ENCODE measurements around the gene SUPT4H1. TPM values are rescaled to one million over a fixed set of nuclear protein-coding genes. Genes with fewer than 3 reads are reported as not detected.

Gene SUPT4H1
- total RNA-seq, 1 experiment from 2014 or later, result 70.9 TPM

GRCh38 chr17:58301504-58302150 is 50.4 kb downstream of the SUPT4H1 start:
- no peak for DNase-seq
- H3K27me3 ChIP-seq (replicated peaks; ENCODE audit: control insufficient read depth, insufficient read depth, low read length), result no peaks in the 10 kb centered on the region
- H3K9me3 ChIP-seq, result no peaks in the 10 kb centered on the region
- CTCF ChIA-PET, result interaction anchor here (0.9 kb wide), 1 partner anchor 16 kb away, joined by 3 read pairs; no protein-coding TSS in a partner anchor
- no peaks in the 10 kb centered on the region for H3K9me3 Mint-ChIP-seq (ENCODE audit: unreplicated experiment)
- no peak overlapping the region for H3K4me3 Mint-ChIP-seq (ENCODE audit: unreplicated experiment)
- no peak for TF ChIP-seq CTCF (IDR thresholded peaks at IDR 0.05; ENCODE audit: insufficient read depth in 1 of 2, low read depth in 1 of 2, low read length in 1 of 2, severe bottlenecking in 1 of 2, unreplicated experiment in 1 of 2)
- H3K4me3 ChIP-seq (ENCODE audit: low read depth, low read length), result no peak overlapping the region
- H3K4me1 ChIP-seq, result no peaks in the 10 kb centered on the region
- no peaks in the 10 kb centered on the region for H3K27me3 Mint-ChIP-seq (ENCODE audit: insufficient read depth, unreplicated experiment)
- no peak overlapping the region for H3K27ac Mint-ChIP-seq (ENCODE audit: unreplicated experiment)
- H3K36me3 Mint-ChIP-seq (ENCODE audit: insufficient read depth, unreplicated experiment), result no peaks in the 10 kb centered on the region
- POLR2A ChIA-PET, result no interaction called here
- intact Hi-C loops (cut with micrococcal nuclease; ENCODE audit: unreplicated experiment), result no loop called here
- no TSS peak for BruUV-seq (replicated peaks)
- no peaks in the 10 kb centered on the region for H3K36me3 ChIP-seq (ENCODE audit: control insufficient read depth, insufficient read depth, low read length)
- H3K4me1 Mint-ChIP-seq (ENCODE audit: low read depth, unreplicated experiment), result peaks cover 5% of the 10 kb centered on the region

- Mint-ChIP-seq H3K9me3 (ENCODE audit: unreplicated experiment) (no peaks in the 10 kb centered on the region), H3K4me1 (ENCODE audit: low read depth, unreplicated experiment) (no peaks in the 10 kb centered on the region), H3K27me3 (ENCODE audit: insufficient read depth, unreplicated experiment) (peaks cover 3% of the 10 kb centered on the region), H3K36me3 (ENCODE audit: insufficient read depth, unreplicated experiment) (no peaks in the 10 kb centered on the region), H3K4me3 (ENCODE audit: unreplicated experiment) (no peak overlapping the region), H3K27ac (ENCODE audit: unreplicated experiment) (no peak overlapping the region)
- Histone ChIP-seq H3K36me3 (ENCODE audit: control insufficient read depth, insufficient read depth, low read length) (no peaks in the 10 kb centered on the region), H3K27me3 (replicated peaks; ENCODE audit: control insufficient read depth, insufficient read depth, low read length) (no peaks in the 10 kb centered on the region), H3K4me3 (ENCODE audit: low read depth, low read length) (no peak overlapping the region), H3K9me3 (no peaks in the 10 kb centered on the region), H3K4me1 (no peaks in the 10 kb centered on the region)
- ChIA-PET POLR2A (no interaction called here), CTCF (interaction anchor here (0.9 kb wide), 1 partner anchor 17 kb away, joined by 3 read pairs; no protein-coding TSS in a partner anchor)
- no TSS peak for BruUV-seq (replicated peaks)
- no peak for TF ChIP-seq CTCF (IDR thresholded peaks at IDR 0.05; ENCODE audit: insufficient read depth in 1 of 2, low read depth in 1 of 2, low read length in 1 of 2, severe bottlenecking in 1 of 2, unreplicated experiment in 1 of 2)
- intact Hi-C loops (cut with micrococcal nuclease; ENCODE audit: unreplicated experiment), result no loop called here
- no peak for DNase-seq
These were observed 51.7 kb downstream of the SUPT4H1 start for GRCh38 chr17:58300336-58300735.

Small RNA genes within 50 kb of the gene (microRNA-seq; reads per million reads assigned to microRNA genes)
- not detected for gene MIR4736

Other genes with a start within 250 kb of the SUPT4H1 start
- gene OR4D1, start 203.8 kb downstream of the SUPT4H1 start, total RNA-seq (2022), result not detected in 2 replicates
- not detected in 2 replicates for gene OR4D2, start 185.2 kb downstream of the SUPT4H1 start, total RNA-seq (2022)
- not detected in 2 replicates for gene EPX, start 159.5 kb downstream of the SUPT4H1 start, total RNA-seq (2022)
- 25.5 and 28.6 TPM in 2 replicates for gene MKS1, start 132.9 kb downstream of the SUPT4H1 start, total RNA-seq (2022)
- gene LPO, start 113.6 kb downstream of the SUPT4H1 start, total RNA-seq (2022), result 0.23 and 0.54 TPM in 2 replicates
- gene MPO, start 71.3 kb downstream of the SUPT4H1 start, total RNA-seq (2022), result 0.23 TPM in 1 of 2 replicates, not detected in the other
- 6.0 and 7.4 TPM in 2 replicates for gene TSPOAP1, start 23.4 kb downstream of the SUPT4H1 start, total RNA-seq (2022)
- 84.2 and 87.1 TPM in 2 replicates for gene RNF43, start 65.3 kb upstream of the SUPT4H1 start, total RNA-seq (2022)
- gene HSF5, start 136.2 kb upstream of the SUPT4H1 start, total RNA-seq (2022), result 0.98 and 1.1 TPM in 2 replicates
- 62.6 and 73.6 TPM in 2 replicates for gene MTMR4, start 162.4 kb upstream of the SUPT4H1 start, total RNA-seq (2022)